Measurements from ENCODE around the gene ISOC1.
A peak's percentile ranks its signal among the peaks of the same experiment; 100 is the strongest.

Gene ISOC1

DNA sequence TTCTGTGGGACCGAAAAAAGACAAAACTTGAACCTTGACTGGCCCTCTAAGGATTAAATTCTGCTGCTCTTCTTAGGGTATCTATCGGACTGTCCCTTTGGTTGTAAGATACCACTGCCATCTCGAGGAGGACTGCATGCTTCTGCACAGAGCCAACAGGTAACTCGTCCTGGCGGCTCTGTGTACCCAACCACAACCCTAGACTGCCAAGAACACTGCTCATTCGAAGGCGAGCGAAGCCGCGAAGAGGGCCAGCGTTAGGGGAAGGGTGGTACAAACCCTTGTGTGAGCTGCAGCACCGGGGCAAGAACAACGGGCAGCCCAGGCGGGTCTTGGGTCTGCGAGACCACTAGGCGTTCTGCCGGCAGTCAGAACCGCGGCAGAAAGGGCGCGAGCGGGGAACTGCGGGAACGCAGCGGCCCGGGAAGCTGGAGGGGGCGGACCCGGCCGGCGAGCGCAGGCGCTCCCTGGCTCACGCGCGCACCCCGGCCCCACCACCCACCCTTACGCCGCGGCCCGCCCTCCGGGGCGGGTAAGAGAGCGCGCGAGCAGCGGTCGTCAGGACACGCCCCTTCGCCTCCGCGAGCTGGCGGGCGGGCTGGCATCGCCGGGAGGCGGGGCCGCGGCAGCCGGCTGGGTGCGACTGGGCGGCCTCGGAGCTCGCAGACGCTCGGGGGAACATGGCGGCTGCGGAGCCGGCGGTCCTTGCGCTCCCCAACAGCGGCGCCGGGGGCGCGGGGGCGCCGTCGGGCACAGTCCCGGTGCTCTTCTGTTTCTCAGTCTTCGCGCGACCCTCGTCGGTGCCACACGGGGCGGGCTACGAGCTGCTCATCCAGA, at the start of gene ISOC1:
Gene ISOC1 (plus strand): TSS at position 663 of the 837 bp plus-strand sequence. CDS start 18 bp downstream, at position 681.
- DNase-seq (ENCODE audit: low read depth in 2 of 2) = peak; percentile 74 to 77

DNA sequence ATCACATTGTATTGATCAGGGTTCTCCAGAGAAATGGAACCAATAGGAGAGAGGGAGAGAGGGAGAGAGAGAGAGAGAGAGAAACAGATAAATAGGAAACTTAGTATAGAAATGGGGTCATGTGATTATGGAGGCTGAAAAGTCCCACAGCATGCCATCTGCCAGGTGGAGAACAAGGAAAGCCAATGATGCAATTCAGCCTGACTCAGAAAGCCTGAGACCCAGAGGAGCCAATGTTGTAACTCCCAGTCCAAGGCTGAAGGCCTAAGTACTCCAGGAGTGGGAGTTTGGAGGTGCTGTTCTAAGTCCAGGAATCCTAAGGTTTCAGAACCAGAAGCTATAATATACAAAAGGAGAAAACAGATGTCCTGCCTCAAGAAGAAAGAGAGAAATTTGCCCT, 48.4 kb upstream of the ISOC1 start:
- no peak for DNase-seq (ENCODE audit: low read depth in 2 of 2)

DNA sequence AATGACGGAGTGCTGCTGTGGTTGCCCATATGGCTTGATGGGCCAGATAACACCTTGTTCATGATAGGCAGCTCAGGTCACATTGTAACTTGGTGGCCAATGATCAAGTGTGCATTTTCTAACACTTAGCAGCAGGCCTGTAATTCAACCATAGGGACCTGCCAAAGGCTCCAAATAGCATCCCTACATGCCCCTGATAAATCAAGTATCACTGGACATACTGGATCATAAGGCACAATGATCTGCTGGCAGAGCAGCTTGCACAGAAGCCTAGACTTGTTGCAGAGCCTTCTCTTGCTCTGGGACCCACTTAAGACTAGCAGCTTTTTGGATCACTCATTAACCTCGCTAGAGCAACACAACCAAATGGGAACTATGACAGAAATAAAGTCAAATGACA, 46.0 kb upstream of the ISOC1 start:
- DNase-seq (ENCODE audit: low read depth in 2 of 2) = no peak

DNA sequence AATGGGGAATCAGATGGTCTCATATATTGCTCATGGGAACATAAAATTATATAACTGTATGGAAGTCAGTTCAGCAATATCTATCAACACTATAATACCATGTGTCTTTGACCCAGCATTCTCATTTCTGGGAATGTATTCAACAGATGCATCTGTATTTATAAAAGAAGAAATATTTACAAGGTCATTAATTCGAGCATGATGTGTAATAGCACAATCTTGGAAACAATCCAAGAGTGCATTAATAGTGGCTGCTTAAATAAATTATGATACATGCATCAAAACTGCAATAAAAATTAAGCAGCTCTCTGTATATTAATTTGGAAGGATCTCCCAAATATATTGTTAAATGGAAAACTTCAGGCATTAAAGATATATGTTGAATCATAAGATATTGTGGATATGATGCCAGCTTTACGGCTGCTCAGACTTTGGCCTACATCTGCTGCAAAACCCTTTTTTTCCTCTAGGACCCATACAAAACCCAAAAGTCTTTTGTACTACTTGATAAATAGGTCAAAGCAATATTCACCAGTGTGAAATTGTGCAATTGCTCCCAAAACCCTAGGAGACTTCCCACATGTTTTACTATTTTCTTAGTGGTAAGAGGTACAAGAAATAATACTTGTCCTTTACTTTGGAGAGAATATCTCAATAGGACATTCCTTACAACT, 45.3 kb upstream of the ISOC1 start:
- DNase-seq (ENCODE audit: low read depth in 2 of 2) = no peak

DNA sequence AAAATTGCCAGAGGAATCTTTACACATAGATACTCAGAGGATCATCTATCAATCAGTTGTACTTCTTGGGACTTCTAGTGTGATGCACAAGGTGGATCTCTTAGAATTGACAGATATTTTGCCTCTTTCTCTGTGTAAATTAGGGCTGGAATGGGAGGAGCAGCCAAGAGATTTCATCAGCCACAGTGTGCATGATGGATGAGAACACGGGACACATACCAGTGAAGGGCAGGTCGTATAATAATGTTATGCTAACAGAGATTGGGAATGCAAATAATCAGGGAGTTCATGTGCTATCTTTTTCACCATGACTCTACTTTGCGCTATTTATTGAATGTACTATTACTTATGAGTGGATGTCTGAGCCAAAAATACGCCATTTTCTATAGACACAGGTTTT, 43.3 kb upstream of the ISOC1 start:
- DNase-seq (ENCODE audit: low read depth in 2 of 2) = no peak

DNA sequence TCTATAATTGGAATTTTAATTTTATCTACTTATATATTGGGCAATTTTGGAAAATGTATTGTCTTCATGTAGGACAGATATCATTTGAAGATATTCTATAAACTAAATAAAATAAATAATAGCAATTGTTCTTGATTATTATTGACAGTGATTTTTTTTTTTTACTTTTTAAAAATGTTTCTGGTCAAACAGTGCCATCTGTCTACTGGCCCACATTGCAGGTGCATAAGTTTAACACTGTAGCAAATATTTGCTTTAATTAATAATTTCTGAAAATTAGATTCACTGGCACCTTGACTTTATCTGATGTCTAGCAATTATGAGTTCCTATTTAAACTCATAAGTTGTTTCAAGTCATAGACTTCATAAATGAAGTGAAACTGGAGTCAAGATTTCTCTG, 41.1 kb upstream of the ISOC1 start:
- no peak for DNase-seq (ENCODE audit: low read depth in 2 of 2)

DNA sequence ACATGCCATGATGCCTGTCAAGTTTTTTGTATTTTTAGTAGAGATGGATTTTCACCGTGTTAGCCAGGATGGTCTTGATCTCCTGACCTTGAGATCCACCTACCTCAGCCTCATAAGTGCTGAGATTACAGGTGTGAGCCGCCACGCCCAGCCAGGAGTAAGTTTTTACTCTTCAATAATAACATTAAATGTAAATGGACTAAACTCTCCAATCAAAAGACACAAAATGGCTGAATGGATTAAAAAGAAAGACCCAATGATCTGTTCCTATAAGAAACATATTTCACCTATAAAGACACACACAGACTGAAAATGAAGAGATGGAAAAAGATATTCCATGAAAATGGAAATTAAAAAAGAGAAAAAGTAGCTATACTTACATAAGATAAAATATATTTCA, 37.2 kb upstream of the ISOC1 start:
- no peak for DNase-seq (ENCODE audit: low read depth in 2 of 2)

DNA sequence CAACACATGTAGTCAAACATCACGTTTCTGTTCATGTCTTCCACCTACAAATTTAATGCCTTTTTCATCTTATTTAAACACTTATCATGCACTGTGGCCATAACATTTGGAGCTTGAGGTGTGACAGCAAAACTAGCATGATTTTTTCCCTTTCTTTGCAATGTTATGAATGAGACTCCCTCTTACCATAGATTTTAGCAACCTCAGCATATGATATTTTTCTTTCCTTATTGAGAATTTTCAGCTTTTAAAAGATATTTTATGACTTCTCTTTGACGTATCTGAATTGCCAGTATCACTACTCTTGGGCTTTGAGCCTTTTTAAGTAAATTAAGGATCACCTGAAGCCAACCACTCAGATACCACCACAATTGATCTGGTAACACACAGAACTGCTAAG, 32.7 kb upstream of the ISOC1 start:
- DNase-seq (ENCODE audit: low read depth in 2 of 2) = no peak

DNA sequence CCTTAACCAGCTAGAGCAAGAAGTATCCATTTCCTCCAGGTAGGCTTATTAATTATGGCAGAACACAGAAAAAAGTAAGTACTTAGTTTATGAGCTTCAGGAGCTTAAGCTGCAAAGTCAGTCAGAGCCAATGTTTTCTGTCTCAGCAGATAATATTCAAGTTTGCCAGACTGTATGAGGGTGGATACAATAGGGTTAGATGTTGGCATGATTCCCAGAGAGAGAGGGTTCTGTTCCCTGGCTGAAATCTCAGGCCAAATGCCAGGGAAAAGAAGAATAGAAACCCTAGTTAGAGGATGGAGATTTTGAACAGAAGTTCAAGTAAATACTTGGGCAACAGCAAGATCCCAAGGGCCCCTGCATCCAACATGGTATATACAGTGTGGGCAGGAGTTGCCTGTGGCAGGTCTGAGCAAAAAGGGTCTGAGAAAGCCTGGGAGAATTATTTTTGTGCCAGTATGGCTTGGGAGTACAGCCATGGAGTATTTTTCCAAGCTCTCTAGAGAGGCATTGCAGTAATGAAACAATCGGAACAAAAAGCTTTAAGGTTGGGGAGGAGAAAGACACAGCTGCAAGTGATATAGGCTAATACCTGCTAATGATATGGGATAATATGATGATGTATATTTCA, 31.0 kb upstream of the ISOC1 start:
- DNase-seq (ENCODE audit: low read depth in 2 of 2) = no peak

DNA sequence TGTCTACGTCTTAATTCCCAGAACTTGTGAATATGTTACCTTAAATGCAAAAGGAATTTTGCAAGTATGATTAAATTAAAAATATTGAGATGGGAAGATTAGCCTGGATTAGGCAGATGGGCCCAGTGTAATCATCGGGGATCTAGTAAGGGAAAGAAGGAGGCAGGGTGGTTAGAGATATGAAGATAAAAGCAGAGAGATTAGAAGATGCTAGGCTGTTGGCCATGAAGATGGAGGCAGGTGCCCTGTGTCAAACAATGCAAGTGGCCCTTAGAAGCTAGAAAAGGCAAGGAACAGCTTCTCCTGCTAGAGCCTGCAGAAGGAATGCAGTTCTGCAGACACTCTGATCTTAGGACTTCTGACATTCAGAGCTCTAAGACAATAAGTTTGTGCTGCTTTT, 28.8 kb upstream of the ISOC1 start:
- no peak for DNase-seq (ENCODE audit: low read depth in 2 of 2)

DNA sequence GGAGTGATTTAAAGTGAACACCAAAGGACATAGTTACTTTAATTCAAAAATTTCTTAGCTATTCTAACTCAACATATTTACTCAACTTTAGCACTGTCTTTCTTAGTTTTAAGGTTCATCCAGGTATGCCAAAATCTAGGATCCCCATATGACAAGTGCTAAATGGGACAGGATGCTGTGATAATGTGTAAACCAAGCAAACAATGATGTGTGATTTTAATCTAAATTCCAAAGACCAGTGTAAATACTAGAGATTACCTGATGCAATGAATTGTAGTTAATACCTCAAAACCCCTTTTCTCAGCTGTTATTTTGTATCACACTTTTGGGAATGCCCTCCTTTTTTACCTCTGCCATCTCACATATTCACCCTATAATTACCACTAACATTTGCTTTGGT, 26.8 kb upstream of the ISOC1 start:
- no peak for DNase-seq (ENCODE audit: low read depth in 2 of 2)

DNA sequence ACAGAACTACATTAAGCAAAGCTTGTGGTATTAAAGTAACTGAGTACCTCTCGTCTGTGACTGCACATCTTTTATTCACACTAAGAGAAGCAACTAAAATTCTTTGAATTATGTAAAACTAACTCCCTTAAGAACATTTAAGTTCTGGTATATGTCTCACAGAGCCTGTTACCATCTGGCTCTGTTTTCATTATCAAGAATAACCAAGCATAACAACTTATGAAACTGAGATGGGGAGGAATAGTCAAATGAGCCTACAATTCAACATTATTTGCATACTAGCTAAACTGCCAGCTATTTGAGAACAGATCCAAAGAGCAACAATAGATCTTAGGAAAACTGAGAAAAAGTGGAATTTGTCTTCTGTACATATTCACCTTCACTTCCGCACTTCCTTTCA, 25.3 kb upstream of the ISOC1 start:
- no peak for DNase-seq (ENCODE audit: low read depth in 2 of 2)

DNA sequence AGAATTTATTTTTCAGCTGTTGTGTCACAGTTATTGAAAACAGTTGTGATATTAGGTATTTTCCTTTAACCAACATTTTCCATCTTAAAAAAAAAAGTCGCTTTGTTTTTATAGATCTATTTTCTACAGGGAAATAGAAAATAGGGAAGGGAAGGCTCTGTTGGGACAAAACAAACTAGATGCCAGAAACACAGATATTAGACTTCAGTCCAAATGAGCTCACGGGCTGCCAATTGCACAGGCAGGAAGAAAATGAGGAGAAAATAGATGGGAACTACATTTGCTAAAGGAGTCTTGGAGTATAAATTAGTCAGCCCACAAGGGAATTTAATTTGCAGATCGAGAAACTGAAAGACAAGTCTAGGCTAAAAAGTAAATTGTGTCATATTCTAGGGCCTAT, 21.4 kb upstream of the ISOC1 start:
- no peak for DNase-seq (ENCODE audit: low read depth in 2 of 2)

DNA sequence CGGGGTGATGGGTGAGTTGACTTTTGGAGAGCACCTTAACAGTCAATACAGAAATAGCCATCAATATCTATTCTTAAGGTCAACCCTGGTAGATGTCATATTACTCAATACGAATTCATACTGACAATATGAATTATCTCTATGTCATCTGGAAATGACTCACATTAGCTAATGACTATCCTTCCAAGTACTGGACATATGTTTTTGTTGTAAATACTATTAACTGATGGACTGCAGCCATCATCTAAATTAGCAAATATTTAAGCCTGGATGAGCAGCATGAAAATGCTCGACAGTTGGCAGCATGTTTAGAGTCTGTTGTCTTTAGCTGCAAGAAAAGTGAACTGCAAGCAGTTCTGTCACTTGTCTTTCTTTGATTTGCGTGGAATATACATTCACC, 19.6 kb upstream of the ISOC1 start:
- peak in 1 of 2 experiments; percentile 9 for DNase-seq (ENCODE audit: low read depth in 2 of 2)

DNA sequence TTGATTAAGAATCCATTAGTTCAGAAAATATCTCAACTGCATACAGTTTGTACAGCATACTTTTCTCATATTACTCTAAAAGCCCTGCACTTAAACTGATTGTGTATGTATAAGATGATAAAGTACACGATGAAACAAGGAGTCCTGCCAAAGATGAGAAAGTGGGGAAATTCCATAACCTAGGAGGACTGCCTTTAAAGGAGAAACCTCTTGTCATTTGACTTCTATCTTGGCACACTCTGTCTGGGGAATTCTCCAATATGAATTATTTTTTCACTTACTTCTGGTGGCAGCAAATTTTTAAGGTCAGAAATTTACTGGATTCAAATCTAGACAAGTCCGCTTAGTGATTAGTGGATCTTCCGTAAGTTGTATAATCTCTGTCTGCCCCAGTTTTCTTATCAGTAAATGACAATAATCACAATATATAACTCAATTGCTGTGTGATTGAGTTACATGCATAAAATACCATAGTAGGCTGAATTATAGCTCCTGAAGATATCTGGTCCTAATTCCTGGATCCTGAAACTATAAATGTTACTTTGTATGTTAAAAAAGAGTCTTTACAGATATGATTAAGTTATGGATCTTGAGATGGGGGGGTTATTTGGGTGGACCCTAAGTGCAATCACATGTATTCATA, 17.0 kb upstream of the ISOC1 start:
- no peak for DNase-seq (ENCODE audit: low read depth in 2 of 2)

DNA sequence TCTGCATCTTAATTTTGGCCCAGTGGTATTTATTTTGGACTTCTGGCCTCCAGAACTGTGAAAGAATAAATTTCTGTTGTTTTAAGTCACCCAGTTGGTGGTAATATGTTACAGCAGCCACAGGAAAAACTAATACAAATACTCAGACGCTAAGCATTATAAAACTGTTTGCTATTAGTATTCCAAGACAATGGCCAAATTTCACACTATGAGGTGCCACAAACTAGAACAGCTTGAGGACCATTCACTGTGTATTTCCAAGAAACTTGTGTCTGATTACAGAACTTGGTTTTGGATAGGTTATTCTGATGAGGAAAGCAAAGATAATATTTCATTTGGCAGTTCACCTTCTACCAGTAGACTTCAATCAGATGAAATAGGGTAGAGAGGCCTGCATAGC, 16.3 kb upstream of the ISOC1 start:
- no peak for DNase-seq (ENCODE audit: low read depth in 2 of 2)

DNA sequence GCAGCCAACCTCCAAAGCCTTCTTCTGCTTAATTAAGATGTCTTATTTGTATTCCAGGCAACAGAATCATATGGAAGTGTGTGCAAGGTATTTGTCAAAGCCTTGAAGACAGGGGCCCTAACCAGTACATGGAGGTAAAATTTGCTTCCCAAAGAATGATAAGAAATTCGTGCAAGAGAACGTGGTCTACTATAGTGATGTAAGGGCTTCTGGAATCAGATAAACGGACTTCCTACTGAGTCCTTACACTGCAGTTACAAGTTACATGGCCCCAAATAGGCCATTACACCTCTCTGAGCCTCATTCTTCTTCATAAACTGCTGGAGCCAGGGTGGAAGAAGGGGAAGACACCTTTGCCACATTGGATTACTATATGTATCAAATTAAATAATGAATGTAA, 15.9 kb upstream of the ISOC1 start:
- no peak for DNase-seq (ENCODE audit: low read depth in 2 of 2)

DNA sequence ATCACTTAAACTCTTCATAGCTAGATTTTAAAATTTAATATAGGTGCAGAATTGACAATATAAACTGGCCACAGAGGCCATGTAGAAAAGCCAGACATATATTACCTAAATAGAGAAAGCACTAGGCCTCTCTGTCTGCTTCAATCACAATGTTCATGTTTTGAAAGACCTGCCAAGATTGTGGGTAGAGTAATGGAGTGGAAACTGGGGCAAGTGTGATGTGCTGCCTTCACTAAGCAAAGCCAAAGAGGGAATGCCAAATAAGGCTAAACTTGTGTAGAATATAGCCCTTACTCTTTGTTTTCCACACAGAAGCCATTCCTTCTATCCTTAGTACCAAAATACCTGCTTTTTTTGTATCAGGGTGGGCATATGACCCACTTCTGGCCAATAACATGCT, 15.1 kb upstream of the ISOC1 start:
- no peak for DNase-seq (ENCODE audit: low read depth in 2 of 2)

DNA sequence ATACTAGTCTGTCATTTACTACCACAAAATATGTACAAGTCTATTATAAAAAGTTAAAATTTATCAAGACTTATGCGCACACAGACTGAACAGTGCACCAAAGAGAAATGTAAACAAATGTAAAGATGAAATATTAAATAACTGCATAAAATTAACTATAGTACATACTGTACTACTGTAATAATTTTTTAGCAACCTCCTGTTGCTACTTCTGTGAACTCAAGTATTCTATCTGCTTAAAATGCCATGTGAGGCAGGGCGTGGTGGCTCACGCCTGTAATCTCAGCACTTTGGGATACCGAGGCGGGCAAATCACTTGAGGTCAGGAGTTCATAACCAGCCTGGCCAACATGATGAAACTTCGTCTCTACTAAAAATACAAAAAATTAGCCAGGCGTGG, 13.8 kb upstream of the ISOC1 start:
- no peak for DNase-seq (ENCODE audit: low read depth in 2 of 2)

DNA sequence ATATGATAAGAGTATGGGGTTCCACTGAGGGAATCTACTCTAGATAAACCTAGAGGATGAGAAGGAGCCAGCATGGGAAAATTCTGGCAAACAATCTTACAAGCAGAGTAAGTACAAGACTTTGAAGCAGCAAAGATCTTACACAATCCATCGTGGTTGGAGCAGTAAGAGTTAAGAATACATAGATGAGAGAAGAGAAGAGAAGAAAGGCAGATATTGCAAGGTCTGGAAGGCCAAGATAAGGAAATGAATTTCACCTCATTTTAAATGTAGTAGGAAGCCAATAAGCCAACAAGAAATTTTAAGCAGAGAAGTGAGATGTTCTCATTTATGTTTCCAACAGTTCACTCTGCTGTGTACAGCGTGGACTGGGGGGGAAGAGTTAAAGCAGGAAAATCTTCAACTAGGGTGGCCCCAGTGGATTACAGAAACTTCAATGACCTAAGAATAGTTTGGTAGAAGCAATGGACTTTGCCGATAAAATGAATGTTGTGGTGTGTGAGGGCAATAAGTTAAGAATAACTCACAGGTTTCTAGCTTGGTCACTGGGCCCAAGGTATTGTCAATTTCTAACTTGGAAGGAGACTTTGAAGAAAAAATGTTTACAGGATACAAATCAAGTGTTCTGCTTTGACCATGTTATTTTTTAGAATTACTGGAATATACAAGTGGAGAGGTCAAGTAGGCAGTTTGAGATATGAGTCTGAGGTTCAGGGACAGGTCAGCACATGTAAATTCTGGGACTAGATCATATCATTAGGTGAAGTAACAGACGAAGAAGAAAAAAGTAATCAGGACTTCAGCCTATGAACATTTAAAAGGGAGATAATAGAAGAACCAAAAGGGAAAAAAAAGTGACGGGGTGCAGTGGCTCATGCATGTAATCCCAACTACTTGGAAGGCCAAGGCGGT, 12.1 kb upstream of the ISOC1 start:
- no peak for DNase-seq (ENCODE audit: low read depth in 2 of 2)

All from fibroblast of skin of left biceps (primary cell).